Thyroid gland (tissue), 4 donors: ENCODE data around the gene MCAM. TPM values are rescaled to one million over a fixed set of nuclear protein-coding genes. Genes with fewer than 3 reads are reported as not detected.

ENCODE experiments used
- DNase-seq, 2 donors: peaks; one replicate each; pipeline ENCODE4 v3.0.0-alpha.2; 2019
- H3K27ac ChIP-seq, 3 donors: fragments of 200-600 bp; sonication (generic); 1 replicate in 2 of 3; 2 replicates in 1 of 3; pipeline ENCODE4 v1.5.1; 2016 to 2019; ENCODE audit warnings: mild to moderate bottlenecking in 1 of 3, moderate library complexity in 1 of 3
- H3K27me3 ChIP-seq: fragments of 200-600 bp; sonication (generic); one replicate; pipeline ENCODE4 v1.5.1; 2019
- H3K36me3 ChIP-seq, 2 donors: fragments of 200-600 bp; sonication (generic); one replicate each; pipeline ENCODE4 v1.5.1; 2016 to 2019
- H3K4me1 ChIP-seq, 2 donors: fragments of 200-600 bp; sonication (generic); one replicate each; pipeline ENCODE4 v1.5.1; 2017 to 2019
- H3K4me3 ChIP-seq, 3 donors: fragments of 200-600 bp; sonication (generic); replicated peaks in 1 of 3; 1 replicate in 2 of 3; 2 replicates in 1 of 3; pipeline ENCODE4 v1.5.1; 2016; ENCODE audit warnings: mild to moderate bottlenecking in 1 of 3
- H3K9me3 ChIP-seq: fragments of 200-600 bp; sonication (generic); one replicate; pipeline ENCODE4 v1.5.1; 2017
- CTCF ChIP-seq, 6 experiments: fragments of 200-600 bp in 3 of 6; fragments of 450-650 bp in 3 of 6; sonication (generic) in 3 of 6; IDR thresholded peaks; one replicate each; pipeline ENCODE4 v1.5.1; 2016 to 2019; ENCODE audit warnings: antibody characterized with exemption in 6 of 6, mild to moderate bottlenecking in 2 of 6, inconsistent platforms in 1 of 6, moderate library complexity in 1 of 6
- POLR2A ChIP-seq, 2 donors: fragments of 450-650 bp; IDR thresholded peaks; one replicate each; pipeline ENCODE4 v1.6.1; 2017; ENCODE audit warnings: antibody characterized with exemption in 2 of 2, mild to moderate bottlenecking in 2 of 2, moderate library complexity in 1 of 2
- WGBS, 2 donors: methylation state at CpG; one replicate each; pipeline ENCODE4 v1.1.5; 2017; 5-methylcytosine and 5-hydroxymethylcytosine counted together
- intact Hi-C: fragments of 100-400 bp; cut with DNase I; formaldehyde crosslinking; loops from one replicate; pipeline ENCODE4 v1.15.1; 2023
- total RNA-seq, 4 donors: library from RNA; depleted of rRNA; stranded (reverse); fragments of >200 nt; gene quantifications; one replicate each; pipeline ENCODE4 v1.2.3, GENCODE V29; 2016

The MCAM gene
- total RNA-seq, 4 donors from 2014 or later = 17.6 to 243 (median 61.8) TPM

- Histone ChIP-seq H3K27ac (peak overlapping the region in 2 of 3 donors; percentile 35 to 80), H3K27me3 (no peaks in the 10 kb centered on the region), H3K9me3 (no peaks in the 10 kb centered on the region), H3K36me3 (no peaks in the 10 kb centered on the region), H3K4me3 (peak overlapping the region in 1 of 3 donors; percentile 34), H3K4me1 (peaks cover 15 to 29% of the 10 kb centered on the region in 2 donors)
- no peak for DNase-seq
- 66 to 67% methylated on average over 8 of the region's 13 CpGs for whole genome bisulfite sequencing, 2 donors
- intact Hi-C loops = no loop called here
- no peak for TF ChIP-seq CTCF (IDR thresholded peaks at IDR 0.05)
- no peak for TF ChIP-seq POLR2A (IDR thresholded peaks at IDR 0.05)
Measured at GRCh38 chr11:119357074-119357473, 40.1 kb upstream of the MCAM start.

- TF ChIP-seq CTCF (IDR thresholded peaks at IDR 0.05) = peak; percentile 74 to 93 (median 91)
- no peak for TF ChIP-seq POLR2A (IDR thresholded peaks at IDR 0.05)
- Histone ChIP-seq H3K27me3 (no peaks in the 10 kb centered on the region), H3K4me1 (peaks cover 9 to 23% of the 10 kb centered on the region in 2 donors), H3K36me3 (no peaks in the 10 kb centered on the region), H3K9me3 (no peaks in the 10 kb centered on the region), H3K27ac (peak overlapping the region in 2 of 3 donors; percentile 35 to 80), H3K4me3 (peak overlapping the region in 1 of 3 donors; percentile 34)
- 1 to 3% methylated on average over 38 to 42 of the region's 54 CpGs for WGBS, 2 donors
- intact Hi-C loops = no loop called here
- DNase-seq = peak; percentile 80 to 86
Measured at GRCh38 chr11:119356349-119357031, 39.6 kb upstream of the MCAM start.

GRCh38 chr11:119355091-119355843 is 38.3 kb upstream of the MCAM start:
- H3K36me3 ChIP-seq = no peaks in the 10 kb centered on the region
- TF ChIP-seq CTCF (IDR thresholded peaks at IDR 0.05) (no peak), POLR2A (IDR thresholded peaks at IDR 0.05) (no peak)
- 74 to 78% methylated on average over 9 of the region's 9 CpGs for WGBS, 2 donors
- no peaks in the 10 kb centered on the region for H3K27me3 ChIP-seq
- no peaks in the 10 kb centered on the region for H3K9me3 ChIP-seq
- H3K27ac ChIP-seq = no peak overlapping the region
- no peak for DNase-seq
- H3K4me3 ChIP-seq = no peak overlapping the region
- intact Hi-C loops = no loop called here
- H3K4me1 ChIP-seq = peaks cover 0 to 12% of the 10 kb centered on the region in 2 donors

GRCh38 chr11:119352857-119353260 is 35.9 kb upstream of the MCAM start:
- Histone ChIP-seq H3K36me3 (no peaks in the 10 kb centered on the region), H3K4me3 (no peak overlapping the region), H3K27me3 (no peaks in the 10 kb centered on the region), H3K9me3 (no peaks in the 10 kb centered on the region), H3K27ac (no peak overlapping the region), H3K4me1 (peaks cover 0 to 12% of the 10 kb centered on the region in 2 donors)
- peak; percentile 48 for DNase-seq
- intact Hi-C loops = loop anchor here (5.0 kb wide), 1 partner anchor 124 kb away; no protein-coding TSS in a partner anchor
- WGBS, 2 donors = 16 to 24% methylated on average over 4 of the region's 4 CpGs
- no peak for TF ChIP-seq CTCF (IDR thresholded peaks at IDR 0.05)
- TF ChIP-seq POLR2A (IDR thresholded peaks at IDR 0.05) = no peak

- Histone ChIP-seq H3K9me3 (no peaks in the 10 kb centered on the region), H3K4me1 (peaks cover 0 to 9% of the 10 kb centered on the region in 2 donors), H3K27ac (no peak overlapping the region), H3K4me3 (no peak overlapping the region), H3K36me3 (no peaks in the 10 kb centered on the region), H3K27me3 (no peaks in the 10 kb centered on the region)
- no peak for DNase-seq
- WGBS, 2 donors = 59 to 63% methylated on average over 2 of the region's 2 CpGs
- TF ChIP-seq POLR2A (IDR thresholded peaks at IDR 0.05) (no peak), CTCF (IDR thresholded peaks at IDR 0.05) (no peak)
- intact Hi-C loops = loop anchor here (5.0 kb wide), 1 partner anchor 126 kb away; no protein-coding TSS in a partner anchor
Measured at GRCh38 chr11:119351232-119351631, 34.3 kb upstream of the MCAM start.
